H1 (cell line): Measurements from ENCODE around the gene MED12L. TPM values are rescaled to one million over a fixed set of nuclear protein-coding genes. Genes with fewer than 3 reads are reported as not detected.

ENCODE experiments used
- ASH2L ChIP-seq: fragments of 200-600, 300-600 bp; sonication (generic); IDR thresholded peaks from one replicate; pipeline ENCODE4 v1.7.1; 2017; ENCODE audit warnings: low read length
- BRCA1 ChIP-seq: IDR thresholded peaks from 2 replicates; pipeline ENCODE4 v1.6.1; 2012; ENCODE audit warnings: low read depth, low read length, improper control_type of control experiment
- CBX5 ChIP-seq: fragments of 300-800, 300-1000 bp; sonication (generic); IDR thresholded peaks from 2 replicates; pipeline ENCODE4 v1.7.1; 2016; ENCODE audit warnings: antibody characterized with exemption, low read length, low read depth
- CHD2 ChIP-seq: IDR thresholded peaks from 2 replicates; pipeline ENCODE4 v1.6.1; 2012; ENCODE audit warnings: low read length, improper control_type of control experiment
- CREB1 ChIP-seq: IDR thresholded peaks from 2 replicates; pipeline ENCODE4 v1.6.1; 2012; ENCODE audit warnings: inconsistent platforms
- EP300 ChIP-seq, 2 experiments: IDR thresholded peaks; 1 replicate in 1 of 2; 2 replicates in 1 of 2; pipeline ENCODE4 v1.6.1; 2011 to 2012; ENCODE audit warnings: low read depth in 2 of 2, low read length in 2 of 2, mild to moderate bottlenecking in 2 of 2, borderline replicate concordance in 1 of 2, inconsistent platforms in 1 of 2, moderate library complexity in 1 of 2
- JUN ChIP-seq: IDR thresholded peaks from 2 replicates; pipeline ENCODE4 v1.6.1; 2011; ENCODE audit warnings: low read depth, mild to moderate bottlenecking, improper control_type of control experiment, low read length
- NRF1 ChIP-seq: IDR thresholded peaks from 2 replicates; pipeline ENCODE4 v1.6.1; 2011; ENCODE audit warnings: mild to moderate bottlenecking, low read depth, low read length, improper control_type of control experiment
- RNF2 ChIP-seq: fragments of 200-900, 300-1000 bp; sonication (generic); IDR thresholded peaks from 2 replicates; pipeline ENCODE4 v1.7.1; 2016; ENCODE audit warnings: borderline replicate concordance, low read depth, mild to moderate bottlenecking, antibody characterized with exemption, low read length; ENCODE audit not compliant: poor library complexity, severe bottlenecking; ENCODE audit errors: missing control alignments
- RXRA ChIP-seq: IDR thresholded peaks from 2 replicates; pipeline ENCODE4 v1.6.1; 2011; ENCODE audit warnings: low read depth, mild to moderate bottlenecking, low read length, moderate library complexity; ENCODE audit not compliant: insufficient read depth
- SAP30 ChIP-seq: fragments of 300-600 bp; sonication (generic); IDR thresholded peaks from 2 replicates; pipeline ENCODE4 v1.7.1; 2012; ENCODE audit warnings: low read length, moderate library complexity, mild to moderate bottlenecking, inconsistent platforms; ENCODE audit not compliant: insufficient read depth, insufficient replicate concordance
- SIN3A ChIP-seq, 2 experiments: IDR thresholded peaks in 1 of 2; conservative IDR thresholded peaks in 1 of 2; 2 replicates each; pipeline ENCODE4 v1.6.1; 2011 to 2012; ENCODE audit warnings: low read length in 2 of 2, improper control_type of control experiment in 1 of 2, low read depth in 1 of 2, mild to moderate bottlenecking in 1 of 2
- SIRT6 ChIP-seq: IDR thresholded peaks from one replicate; pipeline ENCODE4 v1.7.1; 2012; ENCODE audit warnings: low read length, inconsistent platforms
- SP1 ChIP-seq: IDR thresholded peaks from 2 replicates; pipeline ENCODE4 v1.6.1; 2011; ENCODE audit warnings: low read depth, low read length
- SP4 ChIP-seq: IDR thresholded peaks from 2 replicates; pipeline ENCODE4 v1.6.1; 2012; ENCODE audit warnings: low read length, inconsistent platforms
- TBP ChIP-seq: IDR thresholded peaks from 2 replicates; pipeline ENCODE4 v1.6.1; 2011; ENCODE audit warnings: low read depth, low read length, improper control_type of control experiment
- TCF12 ChIP-seq: IDR thresholded peaks from 2 replicates; pipeline ENCODE4 v1.6.1; 2011; ENCODE audit warnings: low read depth, mild to moderate bottlenecking, low read length
- polyA plus RNA-seq, 7 experiments: library from polyadenylated mRNA; depleted of rRNA in 3 of 7; stranded (reverse) in 5 of 7; unstranded in 2 of 7; fragments of >200 nt in 5 of 7; fragments of 200-250 nt in 2 of 7; gene quantifications; 1 replicate in 5 of 7; 2 replicates in 1 of 7; 4 replicates in 1 of 7; pipeline versions ENCODE4 v1.2.1 to v1.2.3, GENCODE V29; 2011 to 2013; ENCODE audit warnings: missing spikeins in 2 of 7, mixed read lengths in 2 of 7
- total RNA-seq: library from RNA; stranded (reverse); fragmentation: NEBNext Ultra II Directional; extraction: Animal tissue kit (Norgen Biotek cat#: 25700); gene quantifications from 2 replicates; pipeline ENCODE4 v1.2.1, GENCODE V29; 2021
- TF ChIP-seq, protein P1 (sequence below): IDR thresholded peaks from 2 replicates; pipeline ENCODE4 v1.6.1; 2011; ENCODE audit warnings: low read length, improper control_type of control experiment

Gene MED12L
- total and polyA plus RNA-seq, 2 of the 8 experiments (the other 6 are each of a cell fraction or from before 2014, with no cell fraction given) = 3.6 to 26.2 TPM

DNA sequence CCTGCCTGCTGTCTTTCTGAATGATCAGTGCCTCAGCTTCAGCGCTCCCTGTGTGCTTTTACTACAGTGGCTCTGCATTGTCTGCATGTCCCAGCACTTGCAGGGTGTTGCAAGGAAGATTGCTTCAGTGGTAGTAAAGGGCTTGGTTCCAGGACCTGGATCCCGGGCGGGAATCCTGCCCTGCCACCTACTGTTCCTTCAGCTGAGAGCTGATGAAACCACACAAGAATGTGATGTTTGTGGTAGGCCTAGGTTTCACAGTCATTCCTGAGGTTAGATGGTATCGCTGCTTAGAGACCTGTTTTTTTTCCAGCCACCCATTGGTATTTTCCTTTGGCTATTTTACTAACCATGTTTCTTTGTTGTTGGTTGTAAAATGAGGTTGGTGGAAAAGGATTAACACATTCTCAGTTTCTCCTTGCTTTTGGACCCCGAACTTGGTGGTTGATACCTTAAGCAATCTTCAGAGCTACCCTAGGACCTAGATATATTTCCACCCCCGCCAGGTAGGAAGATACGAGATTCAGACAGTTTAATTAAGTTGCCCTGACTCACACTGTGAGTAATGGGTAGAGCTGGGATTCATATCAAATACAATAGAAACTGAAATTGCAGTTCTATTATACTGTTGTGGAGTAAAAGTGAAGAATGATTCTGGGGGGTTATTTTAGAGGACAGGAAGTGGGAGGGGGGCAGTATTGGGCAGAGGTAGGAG, 219.8 kb downstream of the MED12L start (continued):
- TF ChIP-seq RNF2 (no peak), JUN (peak; percentile 95), SIN3A (conservative IDR thresholded peaks at IDR 0.05 in 1 of 2, IDR thresholded peaks at IDR 0.05 in 1 of 2; ENCODE audit: low read depth in 1 of 2, low read length in 2 of 2) (peak; percentile 39 to 66; a peak in 1 of 4 replicates), SAP30 (no peak), TCF12 (peak; percentile 88), SIRT6 (no peak), BRCA1 (no peak; the same call in 1 of the 2 replicates), EP300 (IDR thresholded peaks at IDR 0.05; ENCODE audit: borderline replicate concordance in 1 of 2, low read depth in 2 of 2, low read length in 2 of 2) (peak in 1 of 2 experiments; percentile 53; a peak in 1 of 3 replicates), CBX5 (no peak), NRF1 (no peak), CHD2 (no peak), TBP (no peak; the same call in 1 of the 2 replicates), RXRA (0 out of 2 replicates have a peak, but pooled peaks have one; percentile 78), SP1 (peak; percentile 74), CREB1 (no peak), SP4 (no peak), ASH2L (no peak)
- TF ChIP-seq, protein P1, sequence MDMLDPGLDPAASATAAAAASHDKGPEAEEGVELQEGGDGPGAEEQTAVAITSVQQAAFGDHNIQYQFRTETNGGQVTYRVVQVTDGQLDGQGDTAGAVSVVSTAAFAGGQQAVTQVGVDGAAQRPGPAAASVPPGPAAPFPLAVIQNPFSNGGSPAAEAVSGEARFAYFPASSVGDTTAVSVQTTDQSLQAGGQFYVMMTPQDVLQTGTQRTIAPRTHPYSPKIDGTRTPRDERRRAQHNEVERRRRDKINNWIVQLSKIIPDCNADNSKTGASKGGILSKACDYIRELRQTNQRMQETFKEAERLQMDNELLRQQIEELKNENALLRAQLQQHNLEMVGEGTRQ = no peak; the same call in 1 of the 2 replicates
